ENCODE measurements around the gene LGALS4. TPM values are rescaled to one million over a fixed set of nuclear protein-coding genes. Genes with fewer than 3 reads are reported as not detected.

The LGALS4 gene
- total and polyA plus RNA-seq, 2 experiments from 2014 or later, result 0.87 TPM; not detected in 1

DNA sequence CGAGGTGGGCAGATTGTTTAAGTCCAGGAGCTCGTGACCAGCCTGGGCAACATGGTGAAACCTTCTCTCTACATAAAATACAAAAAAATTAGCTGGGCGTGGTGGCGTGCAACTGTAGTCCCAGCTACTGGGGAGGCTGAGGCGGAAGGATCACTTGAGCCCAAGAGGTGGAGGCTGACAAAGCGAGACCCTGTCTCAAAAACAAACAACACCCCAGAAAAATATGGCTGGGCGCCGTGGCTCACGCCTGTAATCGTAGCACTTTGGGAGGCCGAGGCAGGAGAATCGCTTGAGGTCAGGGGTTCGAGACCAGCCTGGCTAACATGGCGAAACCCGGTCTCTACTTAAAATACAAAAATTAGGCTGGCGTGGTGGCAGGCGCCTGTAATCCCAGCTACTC lies 40.5 kb upstream of the LGALS4 start (continued):
- TF ChIP-seq, protein P1, sequence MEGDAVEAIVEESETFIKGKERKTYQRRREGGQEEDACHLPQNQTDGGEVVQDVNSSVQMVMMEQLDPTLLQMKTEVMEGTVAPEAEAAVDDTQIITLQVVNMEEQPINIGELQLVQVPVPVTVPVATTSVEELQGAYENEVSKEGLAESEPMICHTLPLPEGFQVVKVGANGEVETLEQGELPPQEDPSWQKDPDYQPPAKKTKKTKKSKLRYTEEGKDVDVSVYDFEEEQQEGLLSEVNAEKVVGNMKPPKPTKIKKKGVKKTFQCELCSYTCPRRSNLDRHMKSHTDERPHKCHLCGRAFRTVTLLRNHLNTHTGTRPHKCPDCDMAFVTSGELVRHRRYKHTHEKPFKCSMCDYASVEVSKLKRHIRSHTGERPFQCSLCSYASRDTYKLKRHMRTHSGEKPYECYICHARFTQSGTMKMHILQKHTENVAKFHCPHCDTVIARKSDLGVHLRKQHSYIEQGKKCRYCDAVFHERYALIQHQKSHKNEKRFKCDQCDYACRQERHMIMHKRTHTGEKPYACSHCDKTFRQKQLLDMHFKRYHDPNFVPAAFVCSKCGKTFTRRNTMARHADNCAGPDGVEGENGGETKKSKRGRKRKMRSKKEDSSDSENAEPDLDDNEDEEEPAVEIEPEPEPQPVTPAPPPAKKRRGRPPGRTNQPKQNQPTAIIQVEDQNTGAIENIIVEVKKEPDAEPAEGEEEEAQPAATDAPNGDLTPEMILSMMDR (conservative IDR thresholded peaks at IDR 0.05; ENCODE audit: low read depth in 2 of 2), result no peak
- TF ChIP-seq JUNB (IDR thresholded peaks at IDR 0.05; ENCODE audit: unreplicated experiment) (no peak), ZNF462 (CRISPR knock-in tag; IDR thresholded peaks at IDR 0.05) (no peak), POLR2AphosphoS5 (IDR thresholded peaks at IDR 0.05; ENCODE audit: low read depth) (no peak), ZNF331 (CRISPR knock-in tag; IDR thresholded peaks at IDR 0.05; ENCODE audit: low read depth) (no peak), STAT1 (IDR thresholded peaks at IDR 0.05; ENCODE audit: unreplicated experiment) (no peak), ZNF114 (CRISPR knock-in tag; IDR thresholded peaks at IDR 0.05) (no peak)

All from GM23338 (cell line).